Mesothelial cell of epicardium (in vitro differentiated cells): Measurements from ENCODE around the gene ZXDB. TPM values are rescaled to one million over a fixed set of nuclear protein-coding genes. Genes with fewer than 3 reads are reported as not detected.
A peak's percentile ranks its signal among the peaks of the same experiment; 100 is the strongest.
"Not testable (repeated sequence)": the region's sequence is repeated elsewhere in the genome, so short reads cannot be mapped to it uniquely, and the experiment has no call there.

Experiments used
- DNase-seq, 2 experiments: peaks; one replicate each; pipeline ENCODE4 v3.0.0; 2021; ENCODE audit warnings: low spot score in 2 of 2; ENCODE audit not compliant: unreplicated experiment in 2 of 2
- H3K27ac Mint-ChIP-seq: 2 replicates; pipeline ENCODE4 v1.8.0; 2021; ENCODE audit warnings: mixed read lengths
- H3K27me3 Mint-ChIP-seq: 2 replicates; pipeline ENCODE4 v1.8.0; 2021; ENCODE audit warnings: low read depth, mixed read lengths
- H3K36me3 Mint-ChIP-seq: 2 replicates; pipeline ENCODE4 v1.8.0; 2021; ENCODE audit warnings: mixed read lengths
- H3K4me1 Mint-ChIP-seq: 2 replicates; pipeline ENCODE4 v1.8.0; 2021; ENCODE audit warnings: mixed read lengths
- H3K4me3 Mint-ChIP-seq: 2 replicates; pipeline ENCODE4 v1.8.0; 2021; ENCODE audit warnings: mild to moderate bottlenecking, moderate library complexity, mixed read lengths
- H3K9me3 Mint-ChIP-seq: 2 replicates; pipeline ENCODE4 v1.8.0; 2021; ENCODE audit warnings: mixed read lengths
- total RNA-seq: library from RNA; stranded (reverse); gene quantifications from 3 replicates; pipeline ENCODE4 v1.2.1, GENCODE V29; 2021
- TF ChIP-seq, protein P1 (sequence below): fragments of 200-600 bp; sonication (generic); IDR thresholded peaks from one replicate; pipeline ENCODE4 v1.5.0; 2021; ENCODE audit warnings: antibody characterized with exemption; ENCODE audit not compliant: unreplicated experiment

Gene ZXDB
- total RNA-seq, 1 donor from 2014 or later: 9.7 TPM

DNA sequence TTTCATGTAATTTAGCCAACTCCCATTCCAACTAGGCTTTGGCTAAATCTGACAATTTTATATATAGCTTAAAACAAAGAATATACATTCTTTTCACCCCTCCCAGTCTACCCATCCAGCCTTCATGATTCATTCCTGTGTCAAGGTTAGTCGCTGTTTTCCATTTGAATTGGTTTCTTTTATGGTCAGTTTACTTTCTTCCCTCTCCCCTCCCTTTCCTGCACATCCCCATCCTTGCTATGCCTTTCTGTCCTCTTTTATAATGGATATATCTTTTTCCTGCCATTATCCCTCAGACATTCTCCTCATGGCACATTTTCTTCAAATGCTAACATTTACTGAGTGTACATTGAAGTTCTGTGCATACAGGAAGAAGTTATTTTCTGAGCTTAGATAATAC lies 4.7 kb downstream of the ZXDB start:
- Mint-ChIP-seq H3K27me3 (no peaks in the 10 kb centered on the region), H3K4me3 (peak overlapping the region; percentile 22), H3K36me3 (peaks cover 2% of the 10 kb centered on the region), H3K4me1 (peaks cover 27% of the 10 kb centered on the region), H3K27ac (peak overlapping the region; percentile 60), H3K9me3 (peaks cover 9% of the 10 kb centered on the region)
- TF ChIP-seq, protein P1, sequence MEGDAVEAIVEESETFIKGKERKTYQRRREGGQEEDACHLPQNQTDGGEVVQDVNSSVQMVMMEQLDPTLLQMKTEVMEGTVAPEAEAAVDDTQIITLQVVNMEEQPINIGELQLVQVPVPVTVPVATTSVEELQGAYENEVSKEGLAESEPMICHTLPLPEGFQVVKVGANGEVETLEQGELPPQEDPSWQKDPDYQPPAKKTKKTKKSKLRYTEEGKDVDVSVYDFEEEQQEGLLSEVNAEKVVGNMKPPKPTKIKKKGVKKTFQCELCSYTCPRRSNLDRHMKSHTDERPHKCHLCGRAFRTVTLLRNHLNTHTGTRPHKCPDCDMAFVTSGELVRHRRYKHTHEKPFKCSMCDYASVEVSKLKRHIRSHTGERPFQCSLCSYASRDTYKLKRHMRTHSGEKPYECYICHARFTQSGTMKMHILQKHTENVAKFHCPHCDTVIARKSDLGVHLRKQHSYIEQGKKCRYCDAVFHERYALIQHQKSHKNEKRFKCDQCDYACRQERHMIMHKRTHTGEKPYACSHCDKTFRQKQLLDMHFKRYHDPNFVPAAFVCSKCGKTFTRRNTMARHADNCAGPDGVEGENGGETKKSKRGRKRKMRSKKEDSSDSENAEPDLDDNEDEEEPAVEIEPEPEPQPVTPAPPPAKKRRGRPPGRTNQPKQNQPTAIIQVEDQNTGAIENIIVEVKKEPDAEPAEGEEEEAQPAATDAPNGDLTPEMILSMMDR: no peak
- DNase-seq: no peak

DNA sequence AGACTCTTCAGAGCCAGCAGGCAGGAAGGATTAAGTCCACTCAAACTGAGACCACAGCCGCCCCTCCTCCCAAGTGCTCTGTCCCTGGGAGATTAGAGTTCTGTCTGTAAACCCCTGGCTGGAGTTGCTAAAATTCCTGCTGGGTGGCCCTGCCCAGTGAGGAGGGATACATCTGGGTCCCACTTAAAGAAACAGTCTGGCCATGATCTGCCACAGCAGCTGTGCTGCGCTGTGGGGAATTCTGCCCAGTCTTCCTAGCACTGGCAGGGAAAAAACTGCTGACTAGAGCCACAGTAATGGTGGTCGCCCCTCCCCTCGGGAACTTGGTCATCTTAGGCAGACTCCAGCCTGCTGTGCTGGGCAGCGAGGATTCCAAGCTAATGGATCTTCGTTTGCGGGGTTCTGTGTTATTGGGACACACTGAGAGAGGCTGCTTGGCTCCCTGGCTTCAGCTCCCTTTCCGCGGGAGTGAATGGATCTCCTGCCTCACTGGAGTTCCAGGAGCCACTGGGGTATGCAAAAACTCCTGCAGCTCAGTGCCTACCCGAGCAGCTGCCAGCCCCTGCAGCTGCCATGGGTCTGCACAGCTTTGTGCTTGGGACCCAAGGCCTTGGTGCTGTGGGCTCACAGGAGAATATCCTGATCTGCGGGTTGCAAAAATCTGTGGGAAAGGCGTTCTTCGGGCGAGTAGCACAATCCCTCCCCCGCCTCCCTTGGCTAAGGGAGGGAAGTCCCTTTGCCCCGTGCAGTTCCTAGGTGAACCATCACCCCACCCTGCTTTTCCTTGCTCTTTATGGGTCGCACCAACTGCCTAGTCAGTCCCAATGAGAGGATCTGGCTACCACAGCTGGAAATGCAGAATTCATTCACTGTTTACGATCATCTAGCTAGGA lies 15.7 kb downstream of the ZXDB start:
- H3K27ac Mint-ChIP-seq: no peak overlapping the region
- TF ChIP-seq, protein P1: no peak
- no peak for DNase-seq
- peak overlapping the region; percentile 51 for H3K4me3 Mint-ChIP-seq
- H3K4me1 Mint-ChIP-seq: no peaks in the 10 kb centered on the region
- peaks cover 46% of the 10 kb centered on the region for H3K9me3 Mint-ChIP-seq
- peaks cover 2% of the 10 kb centered on the region for H3K36me3 Mint-ChIP-seq
- no peaks in the 10 kb centered on the region for H3K27me3 Mint-ChIP-seq

DNA sequence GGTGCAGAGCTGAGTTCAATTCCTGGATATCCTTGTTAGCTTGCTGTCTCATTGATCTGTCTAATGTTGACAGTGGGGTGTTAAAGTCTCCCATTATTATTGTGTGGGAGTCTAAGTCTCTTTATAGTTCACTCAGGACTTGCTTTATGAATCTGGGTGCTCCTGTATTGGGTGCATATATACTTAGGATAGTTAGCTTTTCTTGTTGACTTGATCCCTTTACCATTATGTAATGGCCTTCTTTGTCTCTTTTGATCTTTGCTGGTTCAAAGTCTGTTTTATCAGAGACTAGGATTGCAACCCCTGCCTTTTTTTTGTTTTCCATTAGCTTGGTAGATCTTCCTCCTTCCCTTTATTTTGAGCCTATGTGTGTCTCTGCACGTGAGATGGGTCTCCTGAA lies 21.5 kb downstream of the ZXDB start:
- H3K27me3 Mint-ChIP-seq, H3K4me1 Mint-ChIP-seq: not testable (repeated sequence)
- H3K9me3 Mint-ChIP-seq: peaks cover 64% of the 10 kb centered on the region

DNA sequence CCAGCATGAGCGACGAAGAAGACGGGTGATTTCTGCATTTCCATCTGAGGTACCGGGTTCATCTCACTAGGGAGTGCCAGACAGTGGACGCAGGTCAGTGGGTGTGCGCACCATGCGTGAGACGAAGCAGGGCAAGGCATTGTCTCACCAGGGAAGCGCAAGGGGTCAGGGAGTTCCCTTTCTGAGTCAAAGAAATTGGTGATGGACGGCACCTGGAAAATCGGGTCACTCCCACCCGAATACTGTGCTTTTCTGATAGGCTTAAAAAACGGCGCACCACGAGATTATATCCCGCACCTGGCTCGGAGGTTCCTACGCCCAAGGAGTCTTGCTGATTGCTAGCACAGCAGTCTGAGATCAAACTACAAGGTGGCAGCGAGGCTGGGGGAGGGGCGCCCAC lies 37.6 kb downstream of the ZXDB start:
- not testable (repeated sequence) for H3K27ac Mint-ChIP-seq, H3K36me3 Mint-ChIP-seq, H3K4me3 Mint-ChIP-seq, H3K4me1 Mint-ChIP-seq, H3K27me3 Mint-ChIP-seq, DNase-seq
- peaks cover 55% of the 10 kb centered on the region for H3K9me3 Mint-ChIP-seq

More for the DNA sequence above, 21.5 kb downstream of the ZXDB start:
- peaks cover 16% of the 10 kb centered on the region for H3K36me3 Mint-ChIP-seq
- H3K27ac Mint-ChIP-seq, DNase-seq, H3K4me3 Mint-ChIP-seq: not testable (repeated sequence)

DNA sequence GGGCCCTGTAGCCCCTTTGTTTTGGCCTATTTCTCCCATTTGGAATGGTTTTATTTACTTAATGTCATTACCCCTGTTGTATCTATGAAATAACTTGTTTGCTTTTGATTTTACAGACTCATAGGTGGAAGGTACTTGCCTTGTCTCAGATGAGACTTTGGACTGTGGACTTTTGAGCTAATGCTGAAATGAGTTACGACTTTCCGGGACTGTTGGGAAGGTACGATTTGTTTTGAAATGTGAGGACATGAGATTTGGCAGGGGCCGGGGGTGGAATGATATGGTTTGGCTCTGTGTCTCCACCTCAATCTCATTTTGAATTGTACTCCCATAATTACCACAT lies 48.8 kb downstream of the ZXDB start:
- Mint-ChIP-seq H3K27me3 (no peaks in the 10 kb centered on the region), H3K4me1 (no peaks in the 10 kb centered on the region), H3K36me3 (peaks cover 4% of the 10 kb centered on the region), H3K4me3 (no peak overlapping the region), H3K9me3 (peaks cover 86% of the 10 kb centered on the region), H3K27ac (no peak overlapping the region)
- TF ChIP-seq, protein P1: no peak
- no peak for DNase-seq

DNA sequence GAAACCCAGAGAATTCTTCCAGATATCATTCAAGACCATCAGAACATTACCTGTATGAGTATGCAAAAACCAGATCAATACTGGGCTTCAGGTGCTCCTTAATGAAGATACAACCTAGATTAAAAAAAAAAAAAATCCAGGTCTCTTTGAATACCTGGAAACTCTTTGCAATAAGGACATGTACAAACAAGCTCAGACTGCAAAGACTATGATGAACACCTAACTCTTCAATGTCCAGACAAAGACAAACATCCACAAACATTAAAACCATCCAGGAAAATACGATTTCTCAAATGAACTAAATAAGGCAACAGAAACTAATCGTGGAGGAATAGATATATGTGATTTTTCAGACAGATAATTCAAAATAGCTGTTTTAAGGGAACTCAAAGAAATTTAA lies 49.5 kb downstream of the ZXDB start:
- H3K27ac Mint-ChIP-seq: no peak overlapping the region

More for the DNA sequence above, 49.5 kb downstream of the ZXDB start:
- TF ChIP-seq, protein P1: no peak
- no peak for DNase-seq
- Mint-ChIP-seq H3K4me3 (no peak overlapping the region), H3K9me3 (peaks cover 84% of the 10 kb centered on the region), H3K27me3 (no peaks in the 10 kb centered on the region), H3K4me1 (no peaks in the 10 kb centered on the region), H3K36me3 (peaks cover 4% of the 10 kb centered on the region)
